WI38 (cell line): ENCODE data around the gene PDHX.

Experiments used
- H3K4me3 ChIP-seq: 2 replicates; pipeline ENCODE4 v1.5.1; 2011; ENCODE audit warnings: low read depth, mild to moderate bottlenecking, control low read depth, low read length
- CTCF ChIP-seq: IDR thresholded peaks from 2 replicates; pipeline ENCODE4 v1.5.1; 2012; ENCODE audit warnings: low read depth, mild to moderate bottlenecking, control low read depth, low read length

The PDHX gene

GRCh38 chr11:34938611-34939010, 22.2 kb downstream of the PDHX start:
- H3K4me3 ChIP-seq: no peak overlapping the region
- TF ChIP-seq CTCF: no peak

GRCh38 chr11:34940026-34940677, 23.7 kb downstream of the PDHX start:
- no peak for TF ChIP-seq CTCF
- H3K4me3 ChIP-seq: no peak overlapping the region

- no peak for TF ChIP-seq CTCF
- H3K4me3 ChIP-seq: no peak overlapping the region
Observed at GRCh38 chr11:34941688-34942087, 25.3 kb downstream of the PDHX start.

GRCh38 chr11:34944692-34945091, 28.3 kb downstream of the PDHX start:
- no peak for TF ChIP-seq CTCF
- H3K4me3 ChIP-seq: no peak overlapping the region

GRCh38 chr11:34948696-34949095, 32.3 kb downstream of the PDHX start:
- no peak for TF ChIP-seq CTCF
- H3K4me3 ChIP-seq: no peak overlapping the region

- H3K4me3 ChIP-seq: no peak overlapping the region
Observed at GRCh38 chr11:34953955-34954354, 37.5 kb downstream of the PDHX start.

GRCh38 chr11:34957206-34957605, 40.8 kb downstream of the PDHX start:
- TF ChIP-seq CTCF: no peak
- H3K4me3 ChIP-seq: no peak overlapping the region

More at GRCh38 chr11:34953955-34954354, 37.5 kb downstream of the PDHX start:
- TF ChIP-seq CTCF: no peak
